ENCODE results near the gene TSC2.

- no peak for TF ChIP-seq POLR2AphosphoS5 (IDR thresholded peaks at IDR 0.05)
- TF ChIP-seq, protein P1, sequence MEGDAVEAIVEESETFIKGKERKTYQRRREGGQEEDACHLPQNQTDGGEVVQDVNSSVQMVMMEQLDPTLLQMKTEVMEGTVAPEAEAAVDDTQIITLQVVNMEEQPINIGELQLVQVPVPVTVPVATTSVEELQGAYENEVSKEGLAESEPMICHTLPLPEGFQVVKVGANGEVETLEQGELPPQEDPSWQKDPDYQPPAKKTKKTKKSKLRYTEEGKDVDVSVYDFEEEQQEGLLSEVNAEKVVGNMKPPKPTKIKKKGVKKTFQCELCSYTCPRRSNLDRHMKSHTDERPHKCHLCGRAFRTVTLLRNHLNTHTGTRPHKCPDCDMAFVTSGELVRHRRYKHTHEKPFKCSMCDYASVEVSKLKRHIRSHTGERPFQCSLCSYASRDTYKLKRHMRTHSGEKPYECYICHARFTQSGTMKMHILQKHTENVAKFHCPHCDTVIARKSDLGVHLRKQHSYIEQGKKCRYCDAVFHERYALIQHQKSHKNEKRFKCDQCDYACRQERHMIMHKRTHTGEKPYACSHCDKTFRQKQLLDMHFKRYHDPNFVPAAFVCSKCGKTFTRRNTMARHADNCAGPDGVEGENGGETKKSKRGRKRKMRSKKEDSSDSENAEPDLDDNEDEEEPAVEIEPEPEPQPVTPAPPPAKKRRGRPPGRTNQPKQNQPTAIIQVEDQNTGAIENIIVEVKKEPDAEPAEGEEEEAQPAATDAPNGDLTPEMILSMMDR (IDR thresholded peaks at IDR 0.05), result no peak
Observed at GRCh38 chr16:2003231-2003826, 44.5 kb upstream of the TSC2 start.
